Cerebellar cortex (tissue), 1 donor: ENCODE data around the gene MTREX.

Experiments
- DNase-seq: peaks from one replicate; pipeline ENCODE4 v3.0.0-alpha.2; 2015; ENCODE audit warnings: low spot score

The MTREX gene

DNA sequence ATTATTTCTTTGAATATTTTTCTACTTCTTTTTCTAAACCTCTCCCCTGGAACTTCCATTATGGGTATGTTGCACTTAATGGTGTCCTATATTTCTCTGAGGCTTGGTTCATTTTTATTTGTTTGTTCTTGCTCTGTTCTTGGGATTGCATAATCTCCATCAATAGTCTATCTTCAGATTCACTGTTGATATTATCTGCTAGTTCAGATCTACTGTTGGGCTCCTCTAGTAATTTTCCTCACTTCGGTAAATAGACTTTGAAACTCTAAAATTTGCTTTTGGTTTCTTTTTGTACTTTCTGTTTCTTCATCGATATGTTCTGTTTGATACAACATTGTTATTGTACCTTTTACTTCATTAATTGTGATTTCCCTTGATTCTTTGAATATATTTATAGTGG, 76.3 kb downstream of the MTREX start:
- DNase-seq, result no peak

DNA sequence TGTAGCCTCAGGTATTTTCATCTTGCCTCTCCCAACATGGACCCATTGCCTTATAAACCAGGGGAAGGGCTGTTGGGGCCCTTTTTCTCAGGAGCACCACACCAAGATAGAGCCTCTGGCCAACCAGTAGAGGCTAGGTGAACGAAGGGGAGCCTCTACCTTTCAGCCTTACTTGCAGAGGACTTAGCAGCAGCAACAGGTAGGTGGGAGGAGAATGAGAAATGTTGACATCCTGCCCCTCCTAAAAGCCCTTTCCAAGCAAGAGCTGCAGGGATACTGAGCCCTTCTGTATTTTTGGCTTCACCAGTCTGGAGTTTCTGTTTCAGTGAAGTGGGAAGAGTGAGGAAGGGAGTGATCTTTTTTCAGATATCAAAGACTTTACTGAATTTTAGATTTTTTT, 77.4 kb downstream of the MTREX start:
- DNase-seq, result no peak

DNA sequence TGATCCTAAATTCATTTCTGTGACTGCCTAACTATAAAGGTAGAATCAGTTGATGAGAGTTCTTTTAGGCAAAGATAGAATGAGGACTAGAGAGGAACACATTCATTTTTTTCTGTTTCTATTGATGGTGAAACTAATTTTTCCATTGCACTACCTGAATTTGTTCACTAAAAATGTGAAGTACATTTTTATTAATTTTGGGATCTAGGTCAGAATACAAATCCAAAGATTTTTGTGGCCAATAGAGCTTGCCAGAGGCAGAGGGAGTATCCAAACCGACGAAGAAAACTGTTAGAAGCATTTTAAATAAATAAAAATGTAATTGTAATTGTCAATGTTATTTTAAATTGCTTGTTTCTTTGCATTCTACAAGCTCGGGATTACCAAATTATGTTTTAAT, 78.1 kb downstream of the MTREX start:
- no peak for DNase-seq

DNA sequence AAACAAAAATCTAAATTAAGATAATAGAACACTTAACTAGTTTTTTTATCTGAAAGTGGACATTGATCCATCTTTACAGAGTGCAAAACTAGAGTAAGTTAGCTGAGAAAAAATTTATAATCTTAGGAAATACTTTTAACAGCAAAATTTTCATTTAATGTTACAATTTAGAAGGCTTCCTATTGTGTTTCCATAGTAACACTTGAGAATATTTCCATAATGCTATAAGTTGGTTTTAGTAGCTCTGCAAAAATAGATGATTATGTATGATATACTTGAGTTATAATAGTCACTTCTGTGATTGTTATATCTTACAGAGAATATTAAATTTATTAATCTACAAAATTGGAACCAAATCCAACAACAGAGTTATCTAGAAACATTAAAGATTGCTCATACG, 78.6 kb downstream of the MTREX start:
- DNase-seq, result no peak

DNA sequence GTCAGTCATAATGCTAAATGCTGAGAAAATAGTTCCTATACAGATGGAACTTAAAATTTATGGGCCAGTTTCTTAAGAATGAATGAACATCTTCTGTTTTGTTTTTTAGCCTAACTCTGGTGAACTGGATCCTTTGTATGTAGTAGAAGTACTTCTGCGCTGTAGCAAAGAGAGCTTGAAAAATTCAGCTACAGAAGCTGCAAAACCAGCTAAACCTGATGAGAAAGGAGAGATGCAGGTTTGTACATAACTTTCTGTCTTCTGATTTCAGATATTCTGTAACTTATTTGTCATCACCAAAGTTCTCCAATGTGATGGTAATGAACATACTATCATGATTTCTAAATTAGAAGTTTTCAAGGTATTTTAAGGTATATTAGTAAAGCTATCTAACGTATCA, 80.1 kb downstream of the MTREX start:
- no peak for DNase-seq

DNA sequence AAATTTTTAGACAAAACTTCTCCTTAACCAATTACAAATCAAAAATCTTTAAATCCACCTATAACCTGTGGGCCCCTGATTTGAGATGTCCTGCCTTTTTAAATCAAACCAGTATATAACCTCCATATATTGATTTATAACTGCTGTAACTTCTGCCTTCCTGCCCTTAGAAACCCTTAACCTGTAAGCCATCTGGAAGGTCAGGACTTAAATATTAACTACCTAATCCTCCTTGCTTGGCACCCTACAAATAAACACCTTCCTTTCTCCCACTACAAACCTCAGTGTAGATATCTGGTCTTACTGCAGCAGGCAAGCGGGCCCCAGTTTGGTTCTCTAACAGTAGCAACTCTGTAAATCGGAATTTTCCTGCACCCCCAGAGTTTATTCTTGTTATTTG, 83.9 kb downstream of the MTREX start:
- DNase-seq, result no peak

DNA sequence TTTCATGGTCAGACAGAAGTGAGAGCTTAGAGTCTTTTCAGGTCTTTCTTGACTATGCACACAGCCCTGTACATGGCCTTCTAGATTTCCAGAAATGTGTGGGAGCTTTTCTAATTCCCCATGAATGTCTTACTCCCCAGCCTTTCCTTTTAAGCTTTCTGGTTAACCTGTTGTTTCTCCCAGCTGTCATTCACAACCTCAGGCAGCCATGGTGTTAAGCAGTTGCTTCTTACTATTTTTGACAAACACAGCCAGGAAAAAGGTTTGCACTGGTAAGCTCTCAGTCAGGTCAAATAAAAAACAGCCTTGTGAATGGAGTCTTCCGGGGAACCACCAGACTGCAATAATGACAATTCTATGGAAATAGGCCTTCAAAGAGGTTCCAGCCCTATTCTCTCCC, 84.9 kb downstream of the MTREX start:
- DNase-seq, result no peak

DNA sequence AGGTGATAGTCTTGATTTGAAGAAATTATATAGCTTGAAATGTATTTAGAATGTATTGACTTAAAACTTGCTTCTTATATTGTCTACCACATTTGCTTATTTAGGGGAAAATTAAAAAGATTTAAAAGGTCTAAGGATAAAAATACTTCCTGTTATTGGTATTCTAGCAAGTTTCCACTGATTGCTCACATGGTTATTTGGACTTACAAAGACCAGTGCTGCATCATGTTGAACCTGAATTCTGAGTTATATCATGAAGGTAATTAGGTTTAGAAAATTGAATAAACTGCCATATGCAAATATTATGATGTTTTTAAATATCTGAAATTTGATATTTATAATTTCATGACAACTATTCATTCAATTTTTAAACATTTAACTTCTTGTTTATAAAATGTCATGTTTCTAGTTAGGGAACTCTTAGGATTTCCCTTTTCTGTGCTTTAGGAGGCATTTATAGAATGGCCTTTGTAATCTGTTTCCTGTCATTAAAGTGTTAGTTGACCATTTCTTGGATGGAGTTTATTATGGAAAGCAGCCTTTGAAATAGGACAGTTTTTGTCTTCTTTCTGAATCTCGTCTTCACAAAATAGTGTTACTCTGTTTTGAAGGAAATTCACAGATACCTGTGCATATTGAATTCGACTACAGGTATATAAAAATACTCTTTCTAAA, 85.8 kb downstream of the MTREX start:
- no peak for DNase-seq

DNA sequence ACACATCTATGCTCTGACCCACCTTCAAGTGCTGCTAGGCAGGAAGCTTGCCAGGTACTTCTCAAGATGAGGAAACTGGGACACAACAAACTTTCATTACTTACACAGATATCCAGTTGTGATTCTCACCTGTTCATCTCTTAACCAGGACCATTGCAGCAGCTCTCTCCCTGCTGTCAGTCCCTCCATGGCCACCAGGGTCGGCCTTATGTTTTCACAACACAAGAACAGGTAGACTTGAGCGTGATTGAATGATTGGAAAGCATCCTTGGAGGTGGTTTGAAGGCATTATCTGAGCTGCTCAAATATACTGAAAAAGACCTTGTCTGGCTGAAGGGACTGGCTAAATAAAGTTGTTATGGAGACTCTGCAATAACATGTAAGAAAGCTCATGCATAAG, 94.4 kb downstream of the MTREX start:
- DNase-seq, result no peak

DNA sequence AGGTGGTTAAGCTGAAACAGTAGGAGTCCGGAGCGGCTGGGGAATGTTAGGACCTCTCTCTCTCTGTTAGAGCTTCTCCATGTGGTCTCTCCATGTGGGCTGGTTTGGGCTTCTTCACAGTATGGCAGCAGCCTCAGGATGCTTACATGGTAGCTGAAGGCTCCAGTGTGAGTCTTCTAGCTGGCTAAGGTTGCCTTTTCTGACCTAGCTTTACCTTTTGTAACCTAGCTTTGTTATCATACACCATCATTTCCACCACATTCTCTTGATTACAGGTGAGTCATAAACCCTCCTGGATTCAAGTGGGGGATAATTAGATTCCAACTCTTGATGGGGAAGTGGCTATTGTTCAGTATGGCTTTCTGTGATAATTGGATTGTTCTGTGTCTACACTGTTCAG, 98.5 kb downstream of the MTREX start:
- DNase-seq, result no peak

DNA sequence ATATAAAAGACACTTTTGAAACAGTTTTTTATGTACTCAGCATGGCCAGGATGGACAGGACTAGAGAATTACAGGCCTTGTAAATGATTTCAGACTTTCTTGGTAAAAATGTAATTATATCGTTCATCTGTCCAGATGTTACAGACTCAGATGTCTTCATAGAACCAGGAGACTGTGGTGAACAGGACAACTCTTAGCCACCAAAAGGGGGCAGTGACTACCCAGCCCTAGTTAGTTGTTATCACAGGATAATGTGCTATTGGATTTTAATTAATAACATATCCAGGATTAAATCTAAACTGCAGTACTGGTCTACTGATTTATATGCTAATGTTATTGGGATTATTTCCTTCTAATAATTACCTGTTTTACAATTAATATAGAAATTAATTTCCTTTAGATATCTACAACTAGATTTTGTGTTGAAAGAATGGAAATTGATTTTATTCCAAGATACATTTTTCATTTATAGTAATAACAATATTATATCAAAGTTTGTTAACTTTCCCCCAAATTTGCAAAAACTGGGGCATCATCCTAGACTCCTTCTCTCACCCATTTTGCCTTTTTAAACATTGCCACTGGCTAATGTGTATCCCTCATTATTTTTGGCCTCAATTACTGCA, 99.4 kb downstream of the MTREX start:
- peak; percentile 33 for DNase-seq

DNA sequence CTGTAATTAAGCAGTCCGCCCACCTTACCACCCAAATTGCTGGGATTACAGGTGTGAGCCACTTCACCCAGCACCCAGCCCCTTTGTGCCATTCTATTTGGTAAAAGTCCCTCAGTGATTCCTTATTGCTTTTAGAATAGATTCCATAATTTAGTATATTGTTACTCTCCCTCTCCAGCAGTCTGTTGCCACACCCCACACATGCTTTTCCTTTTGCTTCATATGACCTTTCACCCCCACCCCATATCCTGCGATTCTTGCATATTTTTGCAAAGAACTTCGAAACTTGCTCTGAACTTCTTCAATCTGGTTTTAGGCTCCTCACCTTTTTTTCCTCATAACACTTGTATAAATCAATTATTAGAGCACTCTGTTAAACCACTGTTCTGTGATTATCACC, 100.2 kb downstream of the MTREX start:
- no peak for DNase-seq

DNA sequence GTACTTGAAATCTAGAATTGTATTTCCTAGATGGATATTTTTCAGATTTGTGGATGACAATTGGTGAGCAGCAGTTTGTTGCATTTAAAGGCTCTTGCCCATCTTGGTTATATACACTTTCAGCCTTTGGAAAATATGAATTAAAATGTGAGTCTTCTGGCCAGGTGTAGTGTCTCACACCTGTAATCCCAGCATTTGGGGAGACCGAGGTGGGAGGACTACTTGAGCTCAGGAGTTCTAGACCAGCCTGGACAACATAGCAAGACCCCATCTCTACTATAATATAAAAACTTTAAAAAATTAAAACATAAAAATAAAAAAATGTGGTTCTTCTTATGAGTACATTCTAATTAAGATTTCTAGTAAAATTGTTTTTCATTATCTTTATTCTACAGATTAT, 102.0 kb downstream of the MTREX start:
- no peak for DNase-seq

DNA sequence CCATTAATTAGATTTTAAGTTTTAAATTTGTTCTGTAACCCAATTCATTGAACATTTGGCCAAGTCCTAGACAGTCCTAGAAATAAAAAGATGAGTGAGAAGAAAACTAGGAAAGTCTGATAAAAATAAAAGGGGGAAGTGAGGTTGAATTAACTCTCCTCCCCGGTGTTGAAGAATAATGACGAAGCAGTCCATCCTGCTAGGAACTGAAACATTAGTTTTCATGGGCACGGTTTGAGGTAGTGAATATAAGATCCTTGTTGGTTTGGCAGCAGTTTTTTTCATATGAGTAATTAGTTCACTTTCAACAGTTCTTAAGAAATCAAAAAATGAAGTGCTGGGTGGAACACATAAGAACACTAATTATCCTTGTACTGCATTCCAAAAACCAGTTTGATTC, 103.1 kb downstream of the MTREX start:
- no peak for DNase-seq

DNA sequence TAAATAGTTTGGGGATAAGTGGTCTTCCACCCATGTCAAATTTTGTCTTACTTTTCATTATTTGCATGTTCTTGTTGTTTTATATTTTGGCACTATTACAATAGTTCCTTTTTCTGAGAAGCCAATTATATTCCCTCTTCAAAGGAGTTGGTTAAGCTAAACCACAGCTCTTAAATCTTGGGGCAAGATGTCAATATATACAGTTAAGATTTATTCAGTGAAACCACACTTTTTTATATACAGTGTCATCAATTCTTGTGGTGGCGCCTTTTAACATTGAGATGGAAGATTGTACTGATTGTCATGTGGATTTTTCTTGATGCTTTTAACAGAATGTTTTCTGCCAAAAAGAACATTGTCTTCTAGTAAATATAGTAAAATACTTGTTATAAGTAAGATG, 104.1 kb downstream of the MTREX start:
- no peak for DNase-seq

DNA sequence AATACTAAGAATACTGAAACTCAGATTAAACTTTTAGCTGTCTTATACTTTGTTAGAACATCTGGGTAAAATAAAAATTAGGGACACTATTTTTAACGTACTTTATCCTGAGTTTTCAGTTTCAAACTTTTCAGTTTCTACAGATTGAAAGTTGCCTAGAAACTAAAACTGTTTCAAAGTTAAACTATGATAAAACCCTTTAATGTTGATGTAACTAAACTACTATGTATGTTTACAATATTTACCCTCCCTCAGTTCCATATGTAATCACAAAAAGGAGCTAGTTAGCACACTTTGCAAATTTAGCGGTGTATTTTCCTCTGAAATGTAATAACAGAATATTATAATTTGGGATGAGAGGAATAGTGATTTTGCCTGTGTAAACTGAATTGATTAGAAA, 105.9 kb downstream of the MTREX start:
- no peak for DNase-seq

DNA sequence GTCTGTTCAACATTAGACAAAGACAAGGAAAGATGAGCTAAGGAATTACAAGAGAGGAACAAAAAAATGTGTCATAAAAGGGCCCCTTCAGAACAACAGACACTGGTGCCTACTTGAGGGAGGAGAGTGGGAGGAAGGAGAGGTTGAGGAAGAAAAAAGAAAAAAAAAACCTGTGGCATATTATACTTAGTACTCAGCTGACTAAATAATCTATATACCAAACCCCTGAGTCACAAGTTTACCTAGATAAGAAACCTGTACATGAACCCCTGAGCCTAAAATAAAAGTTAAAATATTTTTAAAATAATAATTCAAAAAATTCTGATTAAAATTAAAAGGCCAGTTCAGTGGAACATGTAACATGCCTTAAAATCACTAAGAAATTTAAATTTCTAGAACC, 107.3 kb downstream of the MTREX start:
- DNase-seq, result no peak

DNA sequence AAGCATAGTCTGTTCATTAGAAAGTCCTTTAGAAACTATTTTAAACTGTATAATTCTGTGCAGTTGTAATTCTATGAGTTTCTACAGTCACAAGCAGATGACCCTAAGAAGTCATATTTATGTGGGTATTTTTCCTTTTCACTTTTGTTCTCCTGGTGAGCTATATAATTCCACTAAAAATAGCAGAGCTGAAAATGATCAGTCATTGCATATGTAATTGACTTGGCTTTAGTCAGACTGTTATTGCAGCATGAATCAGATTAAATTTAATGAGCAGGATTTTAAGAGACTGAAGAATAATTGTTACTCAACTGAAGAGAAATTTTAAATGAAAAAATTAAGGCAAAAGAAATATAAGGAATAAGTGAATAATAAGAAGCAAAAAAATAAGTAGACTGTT, 108.5 kb downstream of the MTREX start:
- no peak for DNase-seq

DNA sequence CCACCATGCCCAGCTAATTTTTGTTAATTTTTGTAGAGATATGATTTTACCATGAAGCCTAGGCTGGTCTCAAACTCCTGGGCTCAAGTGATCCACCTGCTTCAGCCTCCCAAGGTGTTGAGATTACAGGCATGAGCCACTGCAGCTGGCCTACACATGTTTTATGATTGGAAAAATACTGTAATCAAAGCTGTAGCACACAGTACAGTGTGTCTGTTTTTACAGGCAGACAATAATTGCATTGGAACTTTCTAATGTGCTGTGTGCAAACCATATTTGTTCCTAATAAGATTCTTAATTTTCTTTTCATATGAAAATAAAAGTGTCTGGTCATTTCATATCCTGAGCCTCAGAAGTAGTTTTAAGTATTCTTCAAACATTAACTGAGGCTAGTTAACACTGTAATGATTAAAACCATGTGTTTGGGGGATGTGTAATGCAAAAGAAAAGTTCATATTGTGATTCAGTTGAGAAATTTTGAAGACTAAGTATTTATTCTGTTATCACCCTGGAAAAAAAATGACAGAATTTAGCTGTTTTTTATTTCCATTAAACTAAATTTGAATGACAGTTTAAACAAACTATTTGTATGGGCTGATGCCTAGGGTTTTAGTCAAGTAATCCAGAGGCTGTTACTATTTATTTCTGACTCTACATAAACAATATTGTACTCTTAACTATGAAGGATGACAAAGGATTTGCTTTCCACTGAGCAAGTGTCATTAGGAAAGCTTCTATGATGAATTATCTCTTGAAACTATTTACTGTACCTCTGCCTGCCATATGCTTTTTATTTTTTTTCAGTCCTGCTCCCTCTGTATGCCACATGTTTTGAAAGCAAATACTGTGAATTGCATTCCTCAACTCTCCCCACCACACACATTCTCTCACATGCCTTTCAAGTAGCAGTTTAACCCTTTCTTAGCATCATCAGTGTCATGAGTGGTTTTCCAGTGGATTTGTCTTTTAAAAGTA, 111.5 kb downstream of the MTREX start:
- no peak for DNase-seq

DNA sequence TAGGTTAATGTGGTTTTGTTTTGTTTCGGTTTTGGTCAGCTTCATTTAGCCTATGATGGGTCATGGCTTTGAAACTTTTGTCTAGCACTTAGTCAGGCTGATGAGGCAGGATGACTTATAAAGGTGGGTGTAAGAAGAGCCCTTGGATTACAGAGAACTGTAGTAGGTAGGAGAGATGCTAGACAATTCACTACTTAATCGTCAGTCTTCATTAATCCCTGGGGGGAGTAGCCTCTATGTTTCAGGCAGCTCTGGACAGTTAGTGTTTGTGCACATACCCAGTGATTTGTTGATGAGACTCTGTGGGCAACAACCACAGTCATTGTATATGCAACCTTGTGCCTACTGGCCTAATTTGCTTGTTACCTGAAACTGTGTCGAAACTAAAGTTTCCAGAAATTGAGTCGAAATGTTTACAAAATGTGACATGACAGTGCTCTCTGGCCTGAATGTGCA, 113.3 kb downstream of the MTREX start:
- DNase-seq, result no peak

DNA sequence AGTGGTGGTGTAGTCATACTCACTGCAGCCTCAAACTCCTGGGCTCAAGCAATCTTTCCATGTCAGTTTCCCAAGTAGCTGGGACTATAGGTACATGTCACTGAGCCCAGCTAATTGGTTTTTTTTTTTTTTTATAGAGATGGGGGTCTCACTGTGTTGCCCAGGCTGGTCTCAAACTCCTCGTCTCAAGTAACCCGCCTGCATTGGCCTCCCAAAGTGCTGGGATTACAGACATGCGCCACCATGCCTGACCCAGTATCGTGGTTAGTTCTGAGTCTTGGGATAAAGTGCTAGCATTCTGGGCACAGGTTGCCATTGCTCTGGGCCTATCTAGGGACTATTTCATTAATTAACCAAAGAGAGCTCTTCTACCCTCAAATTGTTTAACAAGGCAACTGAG, 118.7 kb downstream of the MTREX start:
- no peak for DNase-seq

DNA sequence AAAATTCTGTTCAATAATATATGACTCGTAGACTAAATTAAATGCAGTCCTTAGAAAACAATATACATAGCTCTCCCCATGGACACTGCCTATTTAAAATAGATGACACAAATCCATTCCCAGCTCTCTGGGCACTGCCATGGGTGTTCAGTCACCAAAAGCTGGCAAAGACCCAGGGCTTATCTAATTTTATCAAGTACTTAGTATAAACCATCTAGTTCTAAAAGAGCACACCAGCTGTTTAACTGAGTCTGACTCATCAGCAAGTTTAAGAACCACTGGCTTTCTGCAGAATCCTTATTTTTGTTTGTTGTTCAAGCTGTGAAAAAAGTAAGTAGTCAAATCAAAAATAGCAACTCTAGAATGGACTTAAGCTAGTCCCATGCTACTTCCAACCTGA, 119.4 kb downstream of the MTREX start:
- DNase-seq, result no peak

DNA sequence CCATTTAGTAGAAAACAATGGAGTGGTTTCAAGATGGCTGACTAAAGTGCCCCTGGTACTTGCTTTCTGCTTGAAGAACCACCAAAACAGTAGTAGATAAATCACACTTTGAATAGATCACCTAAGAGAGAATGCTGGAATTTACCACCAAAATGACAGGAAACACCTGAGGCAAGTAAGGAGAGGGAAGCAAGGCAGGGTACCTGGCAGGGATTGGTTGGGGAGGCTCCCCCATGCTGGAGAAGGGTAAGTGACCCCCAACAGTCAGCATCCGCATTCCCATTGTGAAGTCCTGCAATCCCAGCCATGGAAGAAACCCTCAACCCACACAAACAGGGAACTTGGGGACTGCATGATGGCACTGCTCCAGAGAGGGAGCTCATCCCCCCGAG, 121.4 kb downstream of the MTREX start:
- no peak for DNase-seq
